ENCODE results near the gene CSNK1G1. TPM values are rescaled to one million over a fixed set of nuclear protein-coding genes. Genes with fewer than 3 reads are reported as not detected.
"Not testable (repeated sequence)": the region's sequence is repeated elsewhere in the genome, so short reads cannot be mapped to it uniquely, and the experiment has no call there.

Gene CSNK1G1
- total RNA-seq (2022) (23.9 and 26.7 TPM in 2 replicates), Bru-seq, nascent RNA (percentile 86 among the genes with signal in this experiment), BruChase-seq, experiment 1, labeled RNA remaining after a 6-hour chase (percentile 80 among the genes with signal in this experiment), BruChase-seq, experiment 2, labeled RNA remaining after a 2-hour chase (percentile 86 among the genes with signal in this experiment)
- long read RNA-seq, full-length matches to known transcripts: 1 of 3 reads
- long read RNA-seq, partial matches to known transcripts: 0 of 3 reads
- long read RNA-seq, other reads (novel, unspliced or antisense): 2 of 3 reads

DNA sequence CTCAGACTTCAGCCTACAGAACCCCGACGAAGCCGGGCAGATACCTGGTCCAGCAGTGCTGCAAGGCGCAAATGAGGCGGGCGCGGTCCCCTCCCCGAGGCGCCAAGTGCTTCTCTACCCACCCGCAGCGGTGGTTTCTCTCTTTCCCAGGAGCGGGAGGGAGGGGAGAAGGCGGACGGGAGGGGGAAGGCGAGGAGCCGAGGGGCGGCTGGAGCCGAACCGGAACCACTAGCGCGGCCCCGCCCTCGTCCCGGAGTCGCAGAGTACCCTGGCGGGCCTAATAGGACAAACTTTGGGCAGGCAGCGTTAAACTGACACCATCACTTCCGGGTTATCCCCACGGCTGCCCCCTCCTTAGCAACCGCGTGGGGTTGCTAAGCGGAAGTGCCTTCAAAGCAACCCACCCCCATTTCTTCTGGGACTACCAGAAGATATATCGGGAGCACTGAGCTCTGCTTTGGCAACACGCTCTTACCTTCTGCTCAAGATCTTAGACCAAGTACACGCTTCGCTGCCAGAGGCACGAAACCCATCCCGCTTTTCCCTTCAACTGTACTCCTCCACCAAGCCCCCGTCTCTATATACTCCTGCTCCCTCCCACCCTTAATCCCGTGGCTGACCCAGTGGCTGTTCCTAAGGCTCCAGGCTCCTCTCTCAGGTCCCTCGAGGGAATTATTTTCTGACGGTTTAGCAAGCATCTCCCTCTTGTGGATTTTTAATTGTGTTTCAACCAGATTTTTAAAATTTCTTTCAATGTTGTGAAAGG is at the start of gene CSNK1G1:
CSNK1G1 (minus strand) TSS at position 230 of the 766 bp plus-strand sequence. CDS start 55,674 bp downstream, outside the sequence.
- peak within 1 kb of the TSS; percentile 80 for H3K27ac Mint-ChIP-seq (ENCODE audit: unreplicated experiment)
- no peaks in the 10 kb centered on the region for H3K27me3 Mint-ChIP-seq (ENCODE audit: unreplicated experiment)
- peaks cover 16% of the 10 kb centered on the region for H3K4me1 Mint-ChIP-seq (ENCODE audit: low read depth, unreplicated experiment)
- BruUV-seq (replicated peaks): no TSS peak
- peak within 1 kb of the TSS; percentile 95 for H3K4me3 Mint-ChIP-seq (ENCODE audit: low read depth, unreplicated experiment)
- H3K36me3 Mint-ChIP-seq (ENCODE audit: insufficient read depth, unreplicated experiment): peaks cover 21% of the 10 kb centered on the region
- CTCF ChIA-PET: interaction anchor here (0.9 to 1.5 kb wide), 6 partner anchors 108 to 263 kb away, joined by 3 to 5 read pairs (median 3); partner anchors contain the start of genes CIAO2A and PPIB
- DNase-seq: peak; percentile 96
- no peaks in the 10 kb centered on the region for H3K9me3 Mint-ChIP-seq (ENCODE audit: low read depth, unreplicated experiment)
- intact Hi-C loops (cut with micrococcal nuclease; ENCODE audit: unreplicated experiment): loop anchor here (1.0 kb wide), 1 partner anchor 147 kb away; no protein-coding TSS in a partner anchor
- TF ChIP-seq, protein P1, sequence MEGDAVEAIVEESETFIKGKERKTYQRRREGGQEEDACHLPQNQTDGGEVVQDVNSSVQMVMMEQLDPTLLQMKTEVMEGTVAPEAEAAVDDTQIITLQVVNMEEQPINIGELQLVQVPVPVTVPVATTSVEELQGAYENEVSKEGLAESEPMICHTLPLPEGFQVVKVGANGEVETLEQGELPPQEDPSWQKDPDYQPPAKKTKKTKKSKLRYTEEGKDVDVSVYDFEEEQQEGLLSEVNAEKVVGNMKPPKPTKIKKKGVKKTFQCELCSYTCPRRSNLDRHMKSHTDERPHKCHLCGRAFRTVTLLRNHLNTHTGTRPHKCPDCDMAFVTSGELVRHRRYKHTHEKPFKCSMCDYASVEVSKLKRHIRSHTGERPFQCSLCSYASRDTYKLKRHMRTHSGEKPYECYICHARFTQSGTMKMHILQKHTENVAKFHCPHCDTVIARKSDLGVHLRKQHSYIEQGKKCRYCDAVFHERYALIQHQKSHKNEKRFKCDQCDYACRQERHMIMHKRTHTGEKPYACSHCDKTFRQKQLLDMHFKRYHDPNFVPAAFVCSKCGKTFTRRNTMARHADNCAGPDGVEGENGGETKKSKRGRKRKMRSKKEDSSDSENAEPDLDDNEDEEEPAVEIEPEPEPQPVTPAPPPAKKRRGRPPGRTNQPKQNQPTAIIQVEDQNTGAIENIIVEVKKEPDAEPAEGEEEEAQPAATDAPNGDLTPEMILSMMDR (IDR thresholded peaks at IDR 0.05; ENCODE audit: unreplicated experiment): peak; percentile 49

DNA sequence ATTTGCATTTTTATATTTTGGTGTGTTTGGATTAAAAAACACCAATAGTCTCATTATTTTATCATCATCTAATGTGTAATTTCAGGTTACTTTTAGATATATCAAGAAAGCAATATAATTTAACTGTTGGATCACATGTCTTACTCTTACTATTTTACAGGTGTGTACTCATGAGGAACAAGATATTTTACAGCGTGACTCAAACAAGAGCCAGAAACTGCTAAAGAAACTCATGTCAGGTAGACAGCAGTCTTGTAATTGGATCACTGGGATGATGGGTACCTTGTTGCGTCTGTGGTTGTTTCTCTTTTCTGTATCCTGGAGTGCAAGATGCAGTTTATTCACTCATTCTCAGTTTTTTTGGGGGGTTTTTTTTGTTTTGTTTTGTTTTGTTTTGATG is 44.6 kb upstream of the CSNK1G1 start:
- DNase-seq: no peak
- CTCF ChIA-PET: interaction anchor here (0.7 kb wide), 1 partner anchor 16 kb away, joined by 3 read pairs; no protein-coding TSS in a partner anchor
- no peaks in the 10 kb centered on the region for H3K4me1 Mint-ChIP-seq (ENCODE audit: low read depth, unreplicated experiment)
- no TSS peak for BruUV-seq (replicated peaks)
- no peaks in the 10 kb centered on the region for H3K9me3 Mint-ChIP-seq (ENCODE audit: low read depth, unreplicated experiment)
- TF ChIP-seq, protein P1 (IDR thresholded peaks at IDR 0.05; ENCODE audit: unreplicated experiment): no peak
- intact Hi-C loops (cut with micrococcal nuclease; ENCODE audit: unreplicated experiment): no loop called here
- no peak overlapping the region for H3K27ac Mint-ChIP-seq (ENCODE audit: unreplicated experiment)
- no peaks in the 10 kb centered on the region for H3K27me3 Mint-ChIP-seq (ENCODE audit: unreplicated experiment)
- H3K4me3 Mint-ChIP-seq (ENCODE audit: low read depth, unreplicated experiment): no peak overlapping the region
- peaks cover 57% of the 10 kb centered on the region for H3K36me3 Mint-ChIP-seq (ENCODE audit: insufficient read depth, unreplicated experiment)

DNA sequence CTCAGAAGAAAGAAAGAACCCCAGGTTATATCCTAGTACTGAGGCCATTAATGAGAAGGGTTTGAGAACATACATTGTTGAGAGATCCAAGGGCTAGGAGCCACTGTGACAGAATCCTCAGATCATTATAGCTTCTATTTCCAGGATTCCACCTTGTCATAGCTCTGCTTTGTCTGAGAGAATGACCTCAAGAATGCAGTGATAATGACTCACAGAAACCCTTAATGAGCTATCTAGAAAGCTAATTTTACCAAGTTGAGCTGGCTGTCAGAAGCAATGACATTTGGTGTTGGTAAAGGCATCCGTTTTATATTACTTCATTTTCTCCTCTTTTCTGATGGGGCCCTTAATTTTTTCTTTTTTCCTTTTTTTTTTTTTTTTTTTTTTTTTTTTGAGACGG is 42.6 kb upstream of the CSNK1G1 start:
- BruUV-seq (replicated peaks): no TSS peak
- CTCF ChIA-PET: interaction anchor here (0.5 to 0.8 kb wide), 5 partner anchors 49 to 1664 kb away, joined by 3 to 6 read pairs (median 3); no protein-coding TSS in a partner anchor
- no peak for DNase-seq
- Mint-ChIP-seq H3K27me3 (ENCODE audit: unreplicated experiment) (no peaks in the 10 kb centered on the region), H3K27ac (ENCODE audit: unreplicated experiment) (no peak overlapping the region), H3K36me3 (ENCODE audit: insufficient read depth, unreplicated experiment) (peaks cover 68% of the 10 kb centered on the region), H3K4me3 (ENCODE audit: low read depth, unreplicated experiment) (no peak overlapping the region), H3K9me3 (ENCODE audit: low read depth, unreplicated experiment) (no peaks in the 10 kb centered on the region), H3K4me1 (ENCODE audit: low read depth, unreplicated experiment) (no peaks in the 10 kb centered on the region)
- TF ChIP-seq, protein P1 (IDR thresholded peaks at IDR 0.05; ENCODE audit: unreplicated experiment): no peak
- intact Hi-C loops (cut with micrococcal nuclease; ENCODE audit: unreplicated experiment): no loop called here

DNA sequence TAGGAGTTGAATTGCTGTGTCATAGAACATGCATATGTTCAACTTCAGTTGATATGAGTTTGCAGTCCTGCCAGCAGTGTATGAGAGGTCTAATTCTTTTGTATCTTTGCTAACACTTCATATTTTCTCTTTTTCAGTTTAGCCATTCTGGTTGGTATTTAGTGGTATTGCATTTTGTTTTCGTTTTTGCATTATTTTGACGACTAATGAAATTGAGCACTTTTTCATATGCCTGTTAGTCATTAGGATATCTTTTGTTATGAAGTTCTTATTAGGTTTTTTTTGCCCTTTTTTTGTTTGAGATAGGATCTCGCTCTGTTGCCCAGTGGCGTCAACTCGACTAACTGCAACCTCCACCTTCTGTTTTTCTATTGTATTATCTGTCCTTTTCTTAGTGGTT is 40.8 kb upstream of the CSNK1G1 start:
- BruUV-seq (replicated peaks): no TSS peak
- H3K36me3 Mint-ChIP-seq (ENCODE audit: insufficient read depth, unreplicated experiment): peaks cover 68% of the 10 kb centered on the region
- no peak overlapping the region for H3K27ac Mint-ChIP-seq (ENCODE audit: unreplicated experiment)
- H3K4me3 Mint-ChIP-seq (ENCODE audit: low read depth, unreplicated experiment): no peak overlapping the region
- no peaks in the 10 kb centered on the region for H3K27me3 Mint-ChIP-seq (ENCODE audit: unreplicated experiment)
- intact Hi-C loops (cut with micrococcal nuclease; ENCODE audit: unreplicated experiment): no loop called here
- no peaks in the 10 kb centered on the region for H3K4me1 Mint-ChIP-seq (ENCODE audit: low read depth, unreplicated experiment)
- no peaks in the 10 kb centered on the region for H3K9me3 Mint-ChIP-seq (ENCODE audit: low read depth, unreplicated experiment)
- no peak for DNase-seq
- CTCF ChIA-PET: no interaction called here
- TF ChIP-seq, protein P1 (IDR thresholded peaks at IDR 0.05; ENCODE audit: unreplicated experiment): no peak

DNA sequence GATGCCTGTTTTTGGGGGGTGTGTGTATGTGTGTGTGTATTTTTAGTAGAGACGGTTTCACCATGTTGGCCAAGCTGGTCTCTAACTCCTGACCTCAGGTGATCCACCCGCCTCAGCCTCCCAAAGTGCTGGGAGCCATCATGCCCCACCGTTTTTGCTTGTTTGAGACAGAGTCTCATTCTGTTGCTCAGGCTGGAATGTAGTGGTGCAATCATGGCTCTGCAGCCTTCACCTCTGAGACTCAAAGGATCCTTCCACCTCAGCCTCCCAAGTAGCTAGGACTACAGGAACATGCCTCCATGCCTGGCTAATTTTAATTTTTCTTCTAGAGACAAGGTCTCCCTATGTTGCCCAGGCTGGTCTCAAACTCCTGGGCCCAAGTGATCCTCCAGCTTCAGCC is 36.5 kb upstream of the CSNK1G1 start:
- BruUV-seq (replicated peaks); H3K4me3 Mint-ChIP-seq (ENCODE audit: low read depth, unreplicated experiment); DNase-seq; CTCF ChIA-PET; H3K9me3 Mint-ChIP-seq (ENCODE audit: low read depth, unreplicated experiment); H3K27me3 Mint-ChIP-seq (ENCODE audit: unreplicated experiment); intact Hi-C loops (cut with micrococcal nuclease; ENCODE audit: unreplicated experiment); H3K27ac Mint-ChIP-seq (ENCODE audit: unreplicated experiment): not testable (repeated sequence)
- peaks cover 16% of the 10 kb centered on the region for H3K4me1 Mint-ChIP-seq (ENCODE audit: low read depth, unreplicated experiment)
- peaks cover 49% of the 10 kb centered on the region for H3K36me3 Mint-ChIP-seq (ENCODE audit: insufficient read depth, unreplicated experiment)
